Globus pallidus (tissue), 1 donor: Measurements from ENCODE around the gene MAPK11.

ENCODE experiments used
- DNase-seq: peaks from one replicate; pipeline ENCODE4 v3.0.0-alpha.2; 2015; ENCODE audit warnings: low spot score

The MAPK11 gene

DNA sequence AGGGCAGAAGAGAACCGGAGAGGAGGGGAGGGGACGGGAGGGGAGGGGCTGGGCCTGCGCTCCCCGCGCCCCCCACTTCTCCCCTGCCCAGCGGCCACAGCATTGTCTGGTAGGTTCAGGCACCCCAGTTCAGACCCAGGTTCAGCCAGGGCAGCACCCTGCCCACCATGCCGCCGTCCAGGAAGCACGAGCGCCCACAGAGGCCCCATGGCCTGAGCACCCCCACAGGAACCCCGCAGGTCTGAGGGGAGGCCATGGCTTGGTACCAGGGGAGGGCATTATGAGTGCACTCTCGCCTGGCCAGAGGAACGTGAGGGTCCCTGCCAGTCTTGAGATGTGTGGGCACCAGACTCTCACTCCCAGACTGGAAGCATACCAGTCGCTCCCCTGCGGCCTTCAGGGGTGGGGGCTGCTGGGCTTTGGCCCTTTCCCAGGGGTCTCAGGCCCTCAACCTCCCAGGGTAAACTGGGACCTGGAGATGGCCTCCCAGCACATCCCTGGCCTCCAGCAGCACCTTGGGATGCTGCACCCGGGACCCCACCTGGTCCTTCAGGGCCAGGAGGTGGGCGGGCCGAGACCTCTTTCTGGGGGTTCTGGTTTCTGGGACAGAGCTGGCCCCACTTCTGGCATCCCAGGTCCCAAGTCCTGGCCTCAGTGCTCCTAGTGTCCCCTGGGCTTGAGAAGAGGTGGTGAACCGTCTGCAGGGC, 37.9 kb upstream of the MAPK11 start:
- DNase-seq, result peak; percentile 30

DNA sequence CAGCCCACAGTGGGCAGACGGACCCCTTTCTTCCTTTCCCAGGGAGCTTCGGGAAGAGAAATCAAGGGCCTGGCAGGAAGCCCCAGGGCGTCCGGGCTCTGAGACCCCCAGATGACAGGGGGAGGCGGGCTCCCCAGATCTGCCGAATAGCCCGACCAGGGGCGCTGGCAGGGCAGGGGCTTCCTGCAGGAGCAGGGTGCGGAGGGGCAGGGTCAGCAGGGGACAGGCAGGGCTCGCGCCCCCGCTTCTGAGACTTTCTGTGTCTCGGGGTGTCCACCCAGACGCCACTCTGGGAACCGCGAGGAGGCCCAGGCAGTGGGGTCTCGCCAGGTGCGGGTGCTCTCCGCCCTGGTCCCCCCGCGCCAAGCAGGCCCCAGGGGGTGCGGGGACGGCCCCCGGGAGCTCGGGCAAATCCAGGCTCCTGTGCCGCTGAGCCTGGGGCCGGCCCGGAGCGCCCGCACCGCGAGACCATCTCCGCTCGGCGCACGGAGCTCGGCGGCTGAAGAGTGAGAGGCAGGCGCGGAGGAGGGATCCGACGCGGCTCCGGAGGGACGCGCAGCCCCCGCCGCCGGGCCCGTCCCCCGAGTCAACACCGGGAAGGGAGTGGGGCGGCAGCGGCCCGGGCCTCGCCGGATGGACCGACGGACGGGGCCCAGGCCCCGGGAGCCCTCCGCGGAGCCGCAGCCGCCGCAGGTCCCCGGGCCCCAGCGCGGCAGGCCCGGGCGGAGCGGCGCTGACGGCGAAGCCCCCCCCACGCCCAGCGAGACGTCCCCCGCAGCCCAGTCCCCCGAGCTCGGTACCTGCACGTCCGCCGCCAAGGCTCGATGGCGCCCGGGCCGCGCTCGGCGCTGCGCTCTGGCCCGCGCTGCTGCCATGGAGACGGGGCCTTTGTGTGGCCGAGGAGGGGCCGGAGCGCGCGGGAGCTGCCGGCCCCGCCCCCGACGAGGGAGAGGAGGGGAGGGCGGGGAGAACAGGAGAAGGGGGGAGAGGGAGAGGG, 36.9 kb upstream of the MAPK11 start, which contains the start of gene PLXNB2:
PLXNB2 (minus strand) TSS at position 894 of the 997 bp plus-strand sequence. CDS start 17,062 bp downstream, outside the sequence.
- DNase-seq, result peak; percentile 87

DNA sequence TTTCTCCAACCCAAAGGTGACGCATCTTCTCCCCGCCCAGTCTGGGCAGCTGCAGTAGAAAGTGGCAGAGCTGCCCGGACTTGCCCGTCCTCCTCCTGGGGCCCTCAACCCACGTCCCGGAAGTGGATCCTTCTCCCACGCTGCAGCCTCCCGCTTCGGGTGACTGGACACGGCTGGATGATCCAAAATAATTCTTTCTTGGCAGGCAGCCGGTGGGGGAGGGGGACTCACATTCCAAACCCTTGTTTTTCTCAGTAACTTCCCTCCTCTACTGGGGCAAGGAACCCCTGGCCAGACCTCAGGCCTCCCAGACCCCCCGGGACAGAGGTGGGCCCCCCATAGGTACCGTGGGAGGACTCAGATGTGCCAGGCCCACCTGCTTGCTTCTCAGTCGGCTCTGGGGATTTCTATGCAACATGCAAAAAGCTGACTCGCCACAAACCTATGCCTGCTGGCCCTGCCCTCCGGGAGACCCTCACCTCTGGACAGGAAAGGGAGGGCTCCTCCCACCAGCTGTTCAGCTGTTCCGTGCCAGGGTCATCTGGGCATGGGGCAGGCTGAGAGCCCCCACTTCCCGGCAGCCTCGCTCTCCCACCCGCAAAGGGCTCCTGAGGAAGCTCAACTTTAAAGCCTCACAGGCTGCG, 35.9 kb upstream of the MAPK11 start:
- peak; percentile 59 for DNase-seq

DNA sequence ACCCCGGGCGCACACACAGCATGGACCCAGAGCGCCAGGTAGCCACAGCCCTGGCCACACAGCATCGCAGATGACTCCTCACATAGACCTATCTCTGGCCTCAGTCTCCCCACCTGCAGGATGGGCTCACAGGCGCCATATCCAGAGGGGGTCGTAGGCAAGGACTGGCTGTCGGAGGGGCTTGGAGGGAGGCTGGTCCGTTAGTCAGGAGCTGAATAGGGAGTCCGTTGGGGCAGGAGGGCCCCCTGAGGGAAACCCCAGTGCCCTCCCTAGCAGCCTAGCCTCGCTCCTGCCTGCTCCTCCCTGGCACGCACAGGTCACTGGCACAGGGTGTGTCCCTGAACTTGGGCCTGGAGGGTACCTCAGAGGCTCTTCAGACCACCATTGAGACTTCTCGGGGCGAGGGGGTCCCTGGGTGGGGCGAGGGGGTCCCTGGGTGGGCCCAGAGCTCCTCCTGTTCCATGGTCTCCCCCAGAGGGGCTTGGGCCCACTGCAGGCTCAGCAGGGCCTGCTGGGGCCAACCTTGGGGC, 35.3 kb upstream of the MAPK11 start:
- no peak for DNase-seq

DNA sequence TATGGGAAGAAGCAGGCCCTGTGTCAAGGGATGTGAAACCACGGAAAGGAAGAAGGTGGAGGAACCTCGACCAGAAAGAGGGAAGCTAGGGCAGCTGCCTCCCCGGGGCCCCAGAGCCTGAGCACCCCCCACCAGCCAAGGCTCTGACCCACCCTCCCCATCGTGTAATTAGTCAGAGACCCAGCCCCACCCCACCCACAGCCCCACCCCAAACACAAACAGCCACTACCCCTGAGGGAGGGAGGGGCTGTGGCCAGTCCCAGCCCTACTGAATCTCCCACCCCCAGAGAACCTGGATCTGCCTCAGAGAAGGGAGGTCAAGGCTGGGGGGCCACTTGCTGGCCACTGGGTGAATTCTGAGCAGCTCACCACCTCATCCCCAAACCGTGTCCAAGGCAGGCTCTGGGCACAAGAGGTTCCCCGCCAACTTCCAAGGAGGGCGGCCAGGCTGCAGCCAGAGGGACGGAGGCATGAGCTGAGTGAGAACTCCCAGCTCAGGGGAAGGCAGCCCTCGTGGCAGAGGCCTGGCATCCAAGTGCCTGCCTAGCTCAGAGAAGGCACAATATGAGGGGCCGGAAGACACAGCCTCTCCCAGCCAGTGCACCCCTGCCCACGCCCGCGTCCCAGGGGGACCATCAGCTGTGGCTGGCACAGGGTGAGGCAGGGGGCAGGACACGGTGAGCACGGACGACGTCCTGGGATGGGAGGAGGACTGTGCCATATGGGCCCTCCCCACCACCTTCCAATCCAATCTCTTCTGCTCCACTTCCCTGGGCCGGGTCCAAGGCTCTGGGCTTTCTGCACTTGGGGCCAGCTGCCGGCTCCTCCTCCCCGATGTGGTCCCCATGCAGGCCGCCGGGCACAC, 34.6 kb upstream of the MAPK11 start:
- peak; percentile 64 for DNase-seq

DNA sequence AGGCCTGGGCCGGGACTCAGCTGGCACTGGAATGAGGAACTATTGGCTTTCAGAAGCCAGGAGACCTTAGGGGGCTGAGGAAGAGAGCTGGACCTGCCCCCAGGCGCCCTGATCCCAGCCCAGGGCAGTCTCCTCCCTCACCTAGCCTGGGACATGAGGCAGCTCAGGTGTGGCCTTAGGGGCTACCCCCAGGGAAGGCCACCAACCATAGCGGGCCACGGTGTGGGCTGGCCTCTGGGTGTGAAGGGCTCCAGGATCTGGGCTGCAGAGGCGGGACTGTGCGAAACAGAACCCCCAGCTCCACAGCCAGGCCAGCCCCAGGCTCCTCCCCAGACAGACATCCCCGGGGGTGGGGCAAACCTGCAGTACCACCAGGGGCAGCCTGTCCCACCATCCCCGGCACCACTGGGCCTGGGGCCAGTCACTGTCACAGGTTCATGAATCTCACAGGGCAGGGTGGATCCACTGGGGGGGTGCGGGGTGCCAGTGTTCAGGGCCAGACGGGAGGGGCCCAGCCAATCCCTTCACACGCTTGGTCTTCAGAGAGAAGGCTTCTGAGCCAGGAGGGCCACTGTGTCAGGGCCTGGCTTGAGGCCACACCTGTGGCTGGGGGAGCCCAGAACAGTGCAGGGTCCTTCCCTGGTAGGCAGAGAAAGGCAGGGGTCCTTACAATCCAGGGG, 33.8 kb upstream of the MAPK11 start:
- peak; percentile 66 for DNase-seq

DNA sequence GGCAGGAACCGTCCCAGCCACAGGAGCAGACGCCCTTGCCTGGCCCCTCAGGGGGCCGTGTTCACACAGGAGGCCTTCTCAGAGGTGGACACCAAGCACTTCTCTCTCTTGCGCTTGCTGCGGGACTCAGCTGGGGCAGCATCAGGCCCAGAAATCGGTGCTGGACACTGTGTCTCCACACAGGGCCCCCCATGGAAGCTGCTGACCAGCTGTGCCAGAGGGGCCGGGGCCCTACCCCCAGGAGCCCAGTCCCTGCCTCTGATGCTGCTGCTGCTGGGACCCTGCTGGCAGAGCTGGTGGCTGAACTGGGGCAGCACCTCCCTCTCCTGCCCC, 33.3 kb upstream of the MAPK11 start:
- no peak for DNase-seq

DNA sequence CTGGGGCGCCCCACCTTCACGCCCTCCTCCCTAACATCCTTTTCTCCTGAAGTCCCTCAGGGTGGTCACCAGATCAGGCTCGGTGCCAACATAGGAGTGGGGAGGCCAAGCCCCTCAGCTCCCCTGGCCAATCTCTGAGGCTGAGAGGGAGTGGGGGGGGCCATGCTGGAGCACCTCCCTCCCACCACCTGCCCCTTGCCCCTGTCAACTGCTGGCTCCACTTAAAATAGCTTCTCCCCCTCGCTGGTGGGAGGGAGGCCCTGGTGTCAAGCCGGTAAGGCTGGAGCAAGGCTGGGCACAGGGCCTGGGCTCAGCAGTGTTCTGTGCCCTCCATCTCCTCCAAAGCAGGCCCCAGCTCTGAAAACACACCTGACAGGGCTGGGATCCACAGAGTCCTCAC, 32.4 kb upstream of the MAPK11 start:
- no peak for DNase-seq

DNA sequence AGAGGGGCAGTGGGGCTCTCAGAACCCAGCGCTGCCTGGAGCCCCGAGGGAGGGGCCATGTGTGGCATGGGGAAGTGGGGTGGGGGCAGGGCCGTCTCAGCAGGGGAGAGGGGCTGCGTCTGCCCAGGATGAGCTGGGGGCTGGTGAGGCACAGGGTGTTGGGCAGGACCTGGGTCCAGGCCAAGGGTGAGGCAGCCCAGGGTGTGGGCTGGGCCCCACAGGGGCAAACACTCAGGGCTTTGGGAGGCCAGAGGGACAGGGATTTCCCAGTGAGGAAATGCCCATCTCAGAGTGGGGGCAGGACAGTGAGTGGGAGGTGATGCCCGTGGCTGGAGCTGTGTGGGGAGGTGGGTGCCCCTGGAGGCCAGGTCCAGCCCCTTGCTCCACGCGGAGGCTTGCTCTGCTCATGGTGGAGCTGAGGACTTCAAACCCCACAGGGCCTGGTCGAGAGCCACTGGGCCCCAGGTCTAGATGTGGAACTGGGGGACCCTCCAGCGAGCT, 31.9 kb upstream of the MAPK11 start:
- no peak for DNase-seq

DNA sequence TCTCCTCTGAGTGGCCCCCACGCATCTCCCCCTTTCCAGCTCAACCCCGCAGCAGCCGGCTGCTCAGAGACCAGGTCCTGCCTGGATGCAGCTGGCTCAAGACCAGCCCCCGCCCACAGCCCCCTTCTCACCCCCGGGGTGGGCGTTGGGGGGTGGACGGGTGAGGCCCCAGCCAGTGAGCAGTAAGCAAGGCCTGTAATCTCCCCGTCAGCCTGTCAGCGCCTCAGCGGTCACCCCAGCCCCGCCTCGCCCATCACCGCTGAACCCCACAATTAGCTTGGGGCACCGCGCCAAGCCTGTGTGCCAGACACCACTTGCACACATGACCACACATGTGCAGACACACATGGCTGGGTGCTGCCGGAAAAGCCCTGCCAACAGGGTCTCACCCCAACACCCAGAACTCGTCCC, 31.4 kb upstream of the MAPK11 start:
- DNase-seq, result no peak

DNA sequence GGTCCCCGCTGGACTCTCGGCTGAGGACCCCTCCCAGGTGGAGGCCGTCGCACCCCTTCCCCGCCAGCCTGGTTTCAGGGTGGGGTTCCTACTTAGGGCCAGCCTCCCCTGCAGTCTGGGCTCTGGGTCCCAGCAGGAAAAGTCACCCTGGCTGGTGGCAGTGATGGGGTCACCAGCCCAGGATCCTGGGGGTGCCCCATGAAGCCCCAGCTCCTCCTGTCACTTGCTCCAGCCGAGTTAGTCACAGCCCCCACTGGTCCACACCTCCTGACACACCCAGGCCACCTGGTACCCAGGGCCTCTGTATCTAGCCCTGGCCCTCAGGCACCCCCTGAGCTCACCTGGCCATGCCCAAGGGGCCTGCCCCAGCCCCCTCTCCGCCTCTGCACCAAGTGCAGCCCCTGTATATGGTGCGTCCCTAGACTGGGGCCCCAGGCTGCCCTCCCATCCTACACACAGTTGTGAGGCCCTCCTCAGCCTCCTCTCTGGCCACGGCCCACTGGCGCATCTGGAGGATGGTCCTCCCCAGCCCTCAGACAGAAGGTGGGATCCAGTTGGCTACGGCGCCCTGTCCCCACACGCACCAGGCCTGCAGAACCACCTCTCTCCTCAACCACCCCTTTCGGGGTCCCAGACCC, 30.6 kb upstream of the MAPK11 start:
- DNase-seq, result no peak

DNA sequence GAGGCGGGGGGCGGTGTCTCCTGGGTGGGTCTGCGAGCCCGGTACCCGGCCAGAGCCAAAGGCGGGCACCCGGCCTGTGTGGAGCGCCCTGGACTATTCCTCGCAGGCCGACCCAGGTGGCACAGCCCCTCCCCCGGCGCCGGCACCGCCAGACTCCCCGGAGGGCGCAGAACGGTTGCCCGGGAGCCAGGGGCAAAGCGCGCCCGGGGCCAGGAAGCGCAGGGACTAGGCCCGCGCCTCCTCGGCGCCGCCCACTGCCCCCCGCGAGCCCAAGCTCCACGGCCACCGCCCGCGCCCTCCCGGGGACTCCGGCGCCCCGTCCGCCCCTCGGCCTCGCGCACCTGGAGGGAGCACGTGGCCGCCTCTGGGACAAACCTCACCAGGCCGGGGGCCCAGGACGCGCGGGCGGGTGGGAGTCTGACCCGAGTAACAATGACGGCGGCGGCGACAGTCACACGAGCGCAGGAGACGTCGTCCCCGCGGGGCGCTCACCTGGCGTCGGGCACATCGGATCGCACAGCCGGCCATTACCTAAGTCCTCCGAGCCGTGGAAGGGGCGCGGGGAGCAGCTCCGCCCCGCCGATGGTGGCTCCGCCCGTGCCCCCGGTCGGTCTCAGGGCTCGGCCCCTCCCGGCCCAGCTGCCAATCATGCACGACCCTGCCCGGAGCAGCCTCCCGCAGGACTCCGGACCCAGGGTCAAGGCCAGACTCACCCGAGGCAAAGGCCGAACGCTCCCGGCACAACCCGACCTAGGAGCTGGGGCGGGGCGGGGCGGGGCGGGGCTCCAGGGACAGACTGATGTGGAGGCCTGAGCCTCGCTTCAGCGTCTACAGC, 29.8 kb upstream of the MAPK11 start:
- DNase-seq, result no peak

DNA sequence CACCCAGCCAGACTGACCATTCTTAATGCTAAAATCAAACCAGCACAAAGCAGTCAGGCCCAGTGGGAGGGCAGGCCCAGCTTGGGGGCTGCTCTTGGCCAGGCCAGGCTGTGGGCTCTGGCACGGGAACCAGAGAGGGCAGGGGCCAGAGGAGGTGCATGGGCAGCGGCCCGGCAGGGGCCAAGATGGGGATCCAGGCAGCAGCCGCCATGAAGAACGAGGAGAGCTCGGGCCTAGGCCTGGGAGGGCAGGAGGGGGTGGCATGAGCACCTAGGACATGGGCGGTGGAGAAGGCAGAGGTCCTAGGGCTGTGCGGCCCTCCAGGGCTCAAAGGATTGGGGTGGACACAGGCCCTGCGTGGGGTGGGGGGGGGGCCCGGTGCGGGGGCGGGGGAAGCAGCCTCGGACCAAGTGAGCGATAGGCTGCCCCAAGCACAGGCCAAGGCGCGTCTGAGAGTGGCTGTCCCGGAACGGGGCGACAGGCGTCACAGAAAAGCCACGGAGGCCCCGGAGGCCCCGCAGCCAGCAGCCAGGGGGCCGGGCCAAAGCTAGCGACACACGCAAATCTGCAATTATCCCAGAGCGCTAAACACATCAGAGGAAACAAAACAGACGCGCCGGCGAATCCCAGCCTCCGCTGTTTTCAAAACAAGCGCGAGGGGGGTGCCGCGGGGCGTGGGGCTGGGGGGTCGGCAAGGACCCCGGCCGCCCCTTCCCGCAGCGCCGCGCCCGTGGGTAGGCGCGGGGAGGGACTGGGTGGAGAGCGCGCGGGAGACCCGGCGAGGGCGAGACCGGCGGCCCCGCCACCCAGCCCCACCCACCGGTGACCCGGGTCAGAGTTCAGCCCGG, 29.0 kb upstream of the MAPK11 start:
- peak; percentile 17 for DNase-seq

DNA sequence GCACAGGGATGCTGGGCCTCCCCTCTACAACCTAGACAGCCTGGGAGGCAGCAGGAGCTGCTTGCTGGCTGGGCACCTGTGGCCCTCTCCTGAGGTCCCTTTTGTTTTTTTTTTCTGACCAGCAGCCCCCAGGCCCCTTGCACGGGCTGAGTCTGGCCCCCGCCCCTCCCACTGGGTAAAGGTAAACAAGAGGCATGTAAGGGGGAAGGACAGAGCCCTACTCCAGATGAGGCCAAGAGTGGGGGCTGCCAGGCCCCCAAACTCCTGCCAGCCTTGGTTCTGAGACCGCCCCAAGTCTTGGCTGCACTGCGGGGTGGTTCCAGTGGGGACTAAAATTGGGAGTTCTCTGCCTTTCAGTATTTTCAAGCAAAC, 28.1 kb upstream of the MAPK11 start:
- DNase-seq, result no peak

DNA sequence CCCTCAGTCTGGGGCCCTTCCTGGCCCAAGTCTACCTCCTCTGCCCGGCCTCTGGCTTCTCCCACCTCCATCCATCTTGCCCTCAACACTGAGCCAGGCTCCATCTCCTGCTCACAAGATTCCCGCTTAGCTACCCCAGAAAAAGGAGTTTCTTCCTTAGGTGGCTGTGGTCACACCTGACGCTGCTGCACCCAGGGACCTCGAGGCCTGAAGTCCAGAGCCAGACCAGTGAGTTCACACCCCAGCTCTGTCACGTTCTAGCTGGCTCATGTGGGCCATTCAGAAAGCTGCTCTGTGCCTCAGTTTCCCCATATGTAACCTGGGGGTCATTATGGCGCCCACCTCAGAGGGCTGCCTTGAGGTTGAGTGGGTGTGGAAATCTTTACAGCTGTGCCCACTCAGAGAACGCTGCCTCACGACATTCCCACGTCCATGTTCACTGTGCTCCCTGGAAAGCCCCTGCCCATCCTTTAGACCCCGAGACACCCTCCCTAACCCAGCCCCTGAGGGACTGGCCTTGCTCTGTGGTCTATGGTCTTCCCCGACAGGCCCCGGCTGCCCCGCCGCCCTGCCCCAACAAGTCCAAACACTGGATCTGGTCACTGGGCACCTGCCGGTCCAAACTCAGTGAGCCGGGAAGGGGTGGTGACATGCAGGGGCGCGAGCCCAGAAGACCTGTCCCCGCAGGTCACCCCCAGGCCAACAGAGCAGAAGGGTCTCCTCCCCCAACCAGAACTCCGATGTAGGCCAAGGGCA, 27.5 kb upstream of the MAPK11 start:
- no peak for DNase-seq

DNA sequence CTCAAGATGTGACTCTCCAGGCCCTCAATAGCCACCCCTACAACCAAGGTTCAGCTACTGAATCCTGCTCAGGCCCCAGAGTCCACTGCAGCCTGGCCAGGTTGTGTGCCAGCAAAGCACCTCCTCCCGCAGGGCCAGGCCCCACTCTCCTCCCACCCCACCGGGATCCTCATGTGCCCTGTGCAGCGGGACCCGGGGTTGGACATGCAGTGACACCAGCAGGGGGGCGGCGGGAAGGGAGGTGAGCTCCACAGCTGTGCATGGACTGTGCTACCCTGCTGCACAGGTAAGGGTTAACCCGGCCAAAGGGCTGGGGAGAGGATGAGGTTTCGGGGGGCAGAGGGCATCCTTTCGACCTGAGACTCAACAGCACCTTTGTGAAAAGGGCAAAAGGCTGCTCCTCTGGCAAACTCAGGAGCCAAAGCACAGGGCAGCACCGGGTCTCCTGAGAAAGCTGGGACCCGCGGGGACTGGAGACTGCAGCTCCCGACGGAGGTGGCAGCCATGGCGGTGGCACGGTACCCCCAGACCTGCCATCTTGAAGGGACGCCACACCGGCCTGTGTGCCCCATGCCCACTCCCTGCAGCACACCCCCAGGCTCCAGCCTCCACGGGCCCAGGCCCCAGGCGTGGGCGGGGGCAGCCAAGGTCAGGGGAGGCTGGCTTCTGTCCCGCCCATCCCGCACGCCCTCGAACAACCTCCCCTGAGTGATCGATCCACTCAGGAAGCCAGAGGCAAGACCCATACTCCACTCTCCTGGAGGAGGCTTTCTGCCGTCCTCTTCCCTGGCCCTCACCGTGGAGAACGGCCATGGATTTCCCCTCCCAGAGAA, 26.7 kb upstream of the MAPK11 start:
- no peak for DNase-seq

DNA sequence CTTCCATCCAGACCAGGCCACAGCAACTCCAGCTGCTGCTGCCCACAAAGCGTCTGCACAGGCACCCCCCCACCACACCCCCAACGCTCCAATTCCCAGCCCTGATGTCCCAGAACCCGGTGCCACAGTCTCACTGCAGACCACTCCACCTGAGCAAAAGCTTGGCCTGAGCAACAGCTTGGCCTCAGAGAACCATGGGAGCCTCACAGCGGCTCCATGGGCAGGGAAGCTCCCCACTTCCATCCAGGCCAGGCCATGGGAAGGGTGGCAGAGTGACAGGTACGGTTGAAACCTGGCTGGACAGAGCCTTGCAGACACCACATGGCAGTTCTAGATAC, 24.1 kb upstream of the MAPK11 start:
- DNase-seq, result no peak
